GM12891 (cell line): ENCODE data around the gene ARAP2.

Experiments
- DNase-seq: peaks from one replicate; pipeline ENCODE4 v3.0.0; 2011; ENCODE audit warnings: low spot score; ENCODE audit not compliant: insufficient read length
- FAIRE-seq: peaks from 2 replicates; lab custom pipeline; 2011; peaks lifted over from hg19 to GRCh38; lab: Jason Lieb, UNC
- PAX5 ChIP-seq: IDR thresholded peaks from 2 replicates; pipeline ENCODE4 v1.6.1; 2011; ENCODE audit warnings: low read length, moderate library complexity, mild to moderate bottlenecking; ENCODE audit not compliant: insufficient read depth, severe bottlenecking
- POLR2A ChIP-seq: IDR thresholded peaks from 2 replicates; pipeline ENCODE4 v1.6.1; 2011; ENCODE audit warnings: low read depth, low read length, control low read depth
- POLR2AphosphoS5 ChIP-seq: IDR thresholded peaks from 2 replicates; pipeline ENCODE4 v1.6.1; 2011; ENCODE audit warnings: low read depth, low read length, control low read depth
- POU2F2 ChIP-seq: IDR thresholded peaks from 2 replicates; pipeline ENCODE4 v1.6.1; 2011; ENCODE audit warnings: low read depth, mild to moderate bottlenecking, control low read depth, low read length, moderate library complexity
- SPI1 ChIP-seq: IDR thresholded peaks from 2 replicates; pipeline ENCODE4 v1.6.1; 2011; ENCODE audit warnings: low read depth, low read length, control low read depth
- TAF1 ChIP-seq: IDR thresholded peaks from 2 replicates; pipeline ENCODE4 v1.6.1; 2011; ENCODE audit warnings: low read depth, low read length, control low read depth

Gene ARAP2

GRCh38 chr4:36241771-36242170 is 2.5 kb downstream of the ARAP2 start:
- TF ChIP-seq PAX5 (no peak), POLR2A (no peak), TAF1 (no peak), POU2F2 (no peak), POLR2AphosphoS5 (no peak)
- DNase-seq (peak; percentile 21), FAIRE-seq (no peak)

GRCh38 chr4:36237366-36238313 is 6.7 kb downstream of the ARAP2 start:
- peak; percentile 33 for FAIRE-seq
- TF ChIP-seq POU2F2 (no peak), PAX5 (no peak), SPI1 (peak; percentile 44), POLR2AphosphoS5 (no peak), POLR2A (no peak), TAF1 (no peak)
- DNase-seq = no peak

- peak; percentile 45 for FAIRE-seq
- DNase-seq = no peak
- no peak for TF ChIP-seq POU2F2
- no peak for TF ChIP-seq POLR2A
- no peak for TF ChIP-seq SPI1
- no peak for TF ChIP-seq TAF1
- TF ChIP-seq PAX5 = no peak
Observed at GRCh38 chr4:36236159-36236558, 8.2 kb downstream of the ARAP2 start.

DNA sequence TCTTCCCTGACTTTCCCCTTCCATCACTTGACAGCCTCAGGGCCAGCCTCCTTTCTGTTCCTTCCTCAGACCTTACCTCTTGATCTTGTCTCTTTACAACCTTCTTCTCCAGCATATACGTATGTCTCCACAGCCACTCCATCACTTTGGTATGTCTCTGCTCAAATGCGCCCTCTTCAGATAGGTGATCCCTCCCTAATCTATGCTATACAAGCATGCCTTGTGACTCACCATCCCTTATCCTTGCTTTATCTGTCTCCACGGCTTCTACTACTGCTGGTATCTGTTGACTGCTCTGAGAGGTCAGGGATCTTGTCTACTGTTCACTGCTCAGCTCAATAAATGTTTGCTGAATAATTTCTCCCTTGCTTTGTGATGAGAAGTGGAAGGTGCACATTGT is 9.0 kb downstream of the ARAP2 start:
- DNase-seq = no peak
- TF ChIP-seq PAX5 = no peak
- FAIRE-seq = no peak

DNA sequence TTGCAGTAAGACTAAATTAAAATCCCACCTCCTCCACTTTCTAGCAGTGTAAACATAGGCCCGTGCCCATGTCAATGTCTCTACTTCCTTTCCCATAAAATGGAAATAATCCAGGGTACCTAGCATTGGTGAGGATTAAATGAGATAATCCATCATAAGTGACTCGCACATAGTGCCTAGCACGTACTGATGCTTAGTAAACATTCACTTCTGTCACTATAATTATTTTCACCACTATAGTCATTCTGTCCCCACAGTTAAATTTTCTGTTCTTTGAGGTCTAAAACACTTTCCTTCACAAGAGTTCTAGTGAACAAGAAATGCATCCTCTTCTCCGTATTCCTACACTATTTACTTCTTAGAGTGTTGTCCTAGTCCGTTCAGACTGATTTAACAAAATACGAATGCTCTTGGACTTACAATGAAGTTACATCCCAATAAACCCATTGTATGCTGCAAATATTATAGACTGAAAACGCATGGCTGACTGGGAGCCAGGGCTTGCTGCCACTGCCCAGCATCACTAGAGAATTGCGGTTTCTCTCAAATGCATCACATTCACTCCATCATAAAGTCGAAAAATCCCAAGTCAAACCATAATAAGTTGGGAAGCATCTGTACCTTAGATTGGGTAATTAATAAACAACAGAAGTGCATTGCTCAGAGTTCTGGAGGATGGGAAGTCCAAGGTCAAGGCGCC is 10.6 kb downstream of the ARAP2 start:
- TF ChIP-seq TAF1 (no peak), SPI1 (no peak), PAX5 (no peak), POU2F2 (no peak), POLR2AphosphoS5 (no peak; the same call in 1 of the 2 replicates), POLR2A (no peak)
- FAIRE-seq = peak; percentile 72

GRCh38 chr4:36230534-36230933 is 13.8 kb downstream of the ARAP2 start:
- no peak for TF ChIP-seq POU2F2
- no peak for TF ChIP-seq TAF1
- TF ChIP-seq POLR2A = no peak
- no peak for TF ChIP-seq SPI1
- no peak for TF ChIP-seq POLR2AphosphoS5
- no peak for TF ChIP-seq PAX5
- DNase-seq (no peak), FAIRE-seq (no peak)

More for the DNA sequence above, 10.6 kb downstream of the ARAP2 start:
- DNase-seq = no peak

DNA sequence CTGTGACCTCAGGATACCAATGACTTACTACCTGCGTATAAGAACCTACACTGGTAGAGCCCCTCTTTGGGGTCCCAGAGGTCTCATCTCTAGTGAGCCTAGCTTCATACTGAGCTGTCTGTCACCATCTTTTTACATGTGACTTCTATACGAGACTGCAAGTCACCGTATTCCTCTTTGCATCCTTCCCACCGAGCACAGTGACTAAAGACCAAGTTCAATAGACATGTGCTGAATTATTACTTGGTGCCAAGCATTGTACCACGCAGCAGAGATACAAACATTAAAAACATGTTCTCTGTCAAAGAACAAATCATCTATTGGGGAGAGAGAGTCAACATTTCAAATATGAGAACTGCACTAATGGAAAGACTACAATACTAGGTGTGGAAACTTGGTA is 16.4 kb downstream of the ARAP2 start:
- TF ChIP-seq POU2F2 = no peak
- no peak for TF ChIP-seq TAF1
- no peak for TF ChIP-seq POLR2AphosphoS5
- no peak for TF ChIP-seq PAX5
- no peak for TF ChIP-seq SPI1
- TF ChIP-seq POLR2A = no peak
- no peak for DNase-seq
- FAIRE-seq = no peak

GRCh38 chr4:36226430-36227227 is 17.7 kb downstream of the ARAP2 start:
- FAIRE-seq = no peak
- DNase-seq = no peak

More at GRCh38 chr4:36226430-36227227, 17.7 kb downstream of the ARAP2 start:
- TF ChIP-seq SPI1 (no peak), POU2F2 (no peak), PAX5 (no peak), POLR2A (no peak), TAF1 (no peak), POLR2AphosphoS5 (no peak)
